ENCODE measurements around the gene MYL4.
"Not testable (repeated sequence)": the region's sequence is repeated elsewhere in the genome, so short reads cannot be mapped to it uniquely, and the experiment has no call there.

The MYL4 gene

GRCh38 chr17:47197821-47198220 is 11.3 kb upstream of the MYL4 start:
- DNase-seq, result no peak

DNA sequence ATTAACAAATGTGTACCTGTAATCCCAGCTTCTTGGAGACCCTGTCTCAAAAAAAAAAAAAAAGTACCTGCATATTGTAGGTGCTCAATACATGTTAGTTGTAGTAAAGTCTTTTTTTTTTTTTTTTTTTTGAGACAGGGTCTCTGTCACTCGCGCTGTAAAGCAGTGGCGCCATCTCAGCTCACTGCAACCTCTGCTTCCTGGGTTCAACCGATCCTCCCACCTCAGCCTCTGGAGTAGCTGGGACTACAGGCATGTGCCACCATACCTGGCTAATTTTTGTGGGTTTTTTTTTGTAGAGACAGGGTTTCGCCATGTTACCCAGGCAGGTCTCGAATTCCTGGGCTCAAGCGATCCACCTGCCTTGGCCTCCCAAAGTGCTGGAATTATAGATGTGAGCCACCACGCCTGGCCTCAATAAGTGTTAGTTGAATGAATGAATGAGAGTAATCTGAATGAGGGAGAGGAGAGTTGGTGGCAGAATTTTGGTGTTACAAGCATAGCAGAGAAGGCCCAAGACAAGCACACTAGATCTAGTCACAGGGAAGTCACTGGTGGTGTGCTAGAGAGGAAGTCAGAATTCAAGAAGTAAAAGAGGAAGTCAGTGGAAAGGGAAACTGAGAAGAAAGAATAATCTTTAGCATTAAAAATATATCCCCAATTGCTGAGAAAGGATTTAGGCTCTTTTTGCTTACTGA is 9.4 kb upstream of the MYL4 start:
- DNase-seq, result no peak

DNA sequence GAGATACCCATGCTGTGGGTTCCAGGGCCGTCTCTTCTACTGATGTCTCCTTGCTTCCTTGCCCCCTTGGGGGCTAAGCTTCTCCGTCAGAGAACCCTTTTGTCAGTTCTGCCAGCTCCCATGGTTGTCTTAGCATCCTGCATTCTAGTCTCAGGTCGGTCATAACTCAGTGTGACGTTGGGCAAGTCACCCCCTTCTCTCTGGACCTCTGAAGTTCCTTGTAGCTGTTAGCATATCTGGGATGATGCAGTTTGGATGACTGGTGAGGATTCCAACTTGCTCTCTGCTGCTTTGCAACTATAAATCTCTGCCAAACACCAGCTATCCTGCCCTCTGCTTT is 8.9 kb upstream of the MYL4 start:
- DNase-seq, result no peak

DNA sequence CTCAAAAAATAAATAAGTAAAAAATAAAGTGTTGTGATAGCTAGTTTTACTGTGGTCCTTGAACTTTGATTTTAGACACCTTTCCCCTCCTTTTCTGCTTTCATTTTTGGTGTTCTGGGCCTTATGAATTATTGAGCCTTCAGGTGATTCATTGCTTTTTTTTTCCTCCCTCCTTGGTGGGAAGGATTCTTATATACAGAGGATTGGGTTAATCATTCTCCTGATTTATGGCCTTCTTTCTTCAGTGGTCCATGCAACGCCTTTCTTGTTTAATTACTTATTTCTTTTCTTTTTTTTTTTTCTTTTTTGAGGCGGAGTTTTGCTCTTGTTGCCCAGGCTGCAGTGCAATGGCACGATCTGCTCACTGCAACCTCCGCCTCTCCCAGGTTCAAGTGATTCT is 8.0 kb upstream of the MYL4 start:
- DNase-seq, result no peak

GRCh38 chr17:47203984-47204721 is 5.0 kb upstream of the MYL4 start:
- no peak for DNase-seq

DNA sequence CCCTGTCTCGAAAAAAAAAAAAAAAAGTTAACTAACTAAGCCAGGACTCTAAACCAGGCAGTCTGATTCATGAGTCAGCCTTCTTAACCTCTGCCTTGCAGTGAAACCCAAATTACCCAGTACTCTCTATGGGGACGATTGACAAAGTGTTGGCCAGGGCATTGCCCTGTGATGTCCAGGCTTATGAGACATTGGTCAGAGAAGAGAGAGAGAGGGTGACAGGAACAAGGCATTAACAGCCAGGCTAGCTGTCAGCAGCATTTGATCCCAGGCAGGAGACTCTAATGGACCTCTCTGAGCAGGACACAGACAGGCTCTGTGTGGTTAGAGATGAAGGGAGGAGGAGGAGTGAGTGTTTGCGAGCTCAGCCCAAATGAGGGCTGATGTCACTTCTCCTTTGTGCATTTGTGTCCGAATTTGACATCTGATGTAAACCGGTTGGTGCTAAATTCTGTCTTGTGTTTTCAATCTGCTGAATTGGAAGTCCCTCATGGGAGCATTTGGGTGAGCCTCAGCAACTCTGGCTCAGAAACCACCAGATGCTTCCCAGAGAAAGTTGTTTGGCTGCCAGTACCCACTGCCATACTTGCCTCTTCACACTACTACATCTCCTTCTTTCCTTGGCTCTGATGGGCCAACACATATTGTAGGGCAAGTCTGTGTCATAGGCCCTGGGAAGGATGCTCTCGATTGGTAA is 4.3 kb upstream of the MYL4 start:
- no peak for DNase-seq

DNA sequence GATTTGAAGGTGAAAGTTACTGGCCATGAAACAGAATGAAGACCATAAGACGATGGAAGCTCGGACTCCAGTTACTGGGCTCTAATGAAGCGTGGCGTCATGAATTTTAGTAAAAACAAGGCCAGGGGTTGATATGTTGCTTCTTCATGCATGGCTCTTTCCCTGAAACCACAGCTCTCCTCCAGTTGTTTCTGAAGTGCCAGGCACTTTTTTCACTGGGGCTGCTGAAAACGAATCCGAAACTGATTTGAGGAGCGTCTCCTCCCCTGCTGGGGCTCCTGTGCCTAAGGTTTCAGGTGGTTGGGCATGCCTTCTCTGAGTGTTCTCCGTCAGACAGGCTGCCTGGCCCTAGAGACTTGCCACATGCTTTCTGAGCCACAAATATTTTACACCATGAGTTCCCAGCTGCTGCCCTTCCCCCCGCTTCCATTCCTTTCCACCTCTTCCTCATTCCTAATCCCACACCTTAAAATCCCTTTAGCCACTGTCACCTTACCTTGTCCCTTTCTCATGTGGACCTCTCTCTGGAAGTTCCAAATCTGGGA is 3.7 kb upstream of the MYL4 start:
- DNase-seq, result no peak

- DNase-seq, result no peak
These were observed 1.7 kb upstream of the MYL4 start for GRCh38 chr17:47207143-47208067.

DNA sequence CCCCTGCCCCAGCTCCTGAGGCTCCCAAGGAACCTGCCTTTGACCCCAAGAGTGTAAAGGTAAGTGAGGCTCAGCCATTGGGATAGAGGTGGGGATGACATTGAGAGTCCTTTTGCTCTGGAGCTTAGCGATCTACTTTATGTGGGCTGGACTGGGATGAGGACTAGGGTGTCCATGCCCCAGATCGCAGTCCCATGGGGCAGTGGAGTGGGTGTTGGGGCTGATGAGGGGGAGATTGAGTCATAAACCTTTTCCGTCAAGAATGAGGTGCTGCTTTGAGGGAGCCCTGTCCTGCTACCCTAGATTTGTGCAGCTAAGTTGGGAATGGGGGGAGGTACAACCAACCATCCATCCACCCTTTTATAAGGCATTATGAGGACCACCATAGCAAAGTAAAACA is 351 bp downstream of the MYL4 start:
- no peak for DNase-seq

DNA sequence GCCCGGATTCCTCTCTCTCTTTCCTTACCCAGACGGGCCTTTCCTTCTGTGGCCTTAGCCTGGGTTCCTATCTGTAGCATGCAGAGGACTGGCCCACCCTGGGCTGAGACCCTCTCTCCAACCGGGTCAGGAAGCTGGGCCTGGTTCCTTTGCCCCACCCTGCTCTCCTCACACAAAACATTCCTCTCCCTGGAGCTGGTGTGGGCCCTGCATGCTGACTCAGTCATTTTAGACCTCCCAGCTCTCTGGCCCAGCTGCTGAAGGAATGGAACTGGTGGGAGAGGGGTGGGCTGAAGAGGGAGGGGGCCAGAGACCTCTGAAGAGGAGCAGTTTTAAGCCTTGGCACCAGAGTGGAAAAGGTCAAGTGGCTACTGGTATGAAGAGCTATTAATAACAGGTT is 957 bp downstream of the MYL4 start:
- DNase-seq, result no peak

- DNase-seq, result no peak
These were observed 1.6 kb downstream of the MYL4 start for GRCh38 chr17:47210779-47211178.

DNA sequence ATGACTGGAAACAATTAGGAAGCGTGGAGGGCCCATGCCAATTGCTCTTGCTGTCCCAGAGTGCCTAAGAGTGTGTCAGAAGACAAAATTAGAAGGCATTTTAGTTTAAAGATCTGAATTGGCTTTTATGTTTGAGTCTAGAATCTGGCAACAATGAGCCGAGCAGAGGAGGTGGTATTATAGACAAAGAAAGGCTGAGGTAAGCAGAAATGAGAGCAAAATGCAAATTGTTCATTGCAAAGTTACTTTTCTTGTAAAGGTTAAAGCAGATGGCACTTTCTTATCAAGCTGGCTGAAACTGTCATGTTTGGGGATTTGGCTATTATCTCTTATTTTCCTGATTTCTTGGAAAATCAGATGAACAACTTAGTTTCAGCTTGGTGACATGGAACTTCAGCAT is 3.3 kb downstream of the MYL4 start:
- DNase-seq, result no peak

- no peak for DNase-seq
These were observed 4.4 kb downstream of the MYL4 start for GRCh38 chr17:47213540-47213939.

DNA sequence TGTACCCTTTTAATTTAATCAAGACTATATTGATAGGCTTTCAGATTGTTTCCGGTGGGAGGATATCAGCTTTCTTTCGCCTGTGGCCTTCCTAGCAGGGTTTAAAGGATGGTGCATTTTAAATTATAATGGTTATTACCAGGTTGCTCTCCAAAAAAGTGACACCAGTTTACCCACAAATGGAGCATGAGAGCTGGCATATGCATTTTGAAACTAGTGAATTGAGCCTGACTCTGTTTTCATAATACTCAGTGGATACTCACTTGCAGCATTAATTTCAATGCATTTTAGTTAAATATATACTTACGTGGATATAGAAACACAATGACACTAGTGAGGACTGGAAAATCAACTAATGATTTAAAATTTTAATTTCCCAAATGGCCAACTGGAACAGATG is 5.8 kb downstream of the MYL4 start:
- no peak for DNase-seq

DNA sequence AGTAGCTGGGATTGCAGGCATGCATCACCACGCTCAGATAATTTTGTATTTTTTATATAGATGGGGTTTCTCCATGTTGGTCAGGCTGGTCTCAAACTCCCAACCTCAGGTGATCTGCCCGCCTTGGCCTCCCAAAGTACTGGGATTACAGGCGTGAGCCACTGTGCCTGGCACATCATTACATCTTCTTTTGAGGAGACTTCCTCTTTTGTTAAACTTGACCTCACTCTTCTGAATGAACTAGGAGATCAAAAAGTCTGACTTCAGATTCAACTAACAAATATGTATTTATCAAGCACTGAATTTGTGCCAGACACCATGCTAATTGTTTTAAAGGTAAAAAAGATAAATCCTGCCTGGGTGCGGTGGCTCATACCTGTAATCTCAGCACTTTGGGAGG is 7.7 kb downstream of the MYL4 start:
- DNase-seq, result not testable (repeated sequence)

DNA sequence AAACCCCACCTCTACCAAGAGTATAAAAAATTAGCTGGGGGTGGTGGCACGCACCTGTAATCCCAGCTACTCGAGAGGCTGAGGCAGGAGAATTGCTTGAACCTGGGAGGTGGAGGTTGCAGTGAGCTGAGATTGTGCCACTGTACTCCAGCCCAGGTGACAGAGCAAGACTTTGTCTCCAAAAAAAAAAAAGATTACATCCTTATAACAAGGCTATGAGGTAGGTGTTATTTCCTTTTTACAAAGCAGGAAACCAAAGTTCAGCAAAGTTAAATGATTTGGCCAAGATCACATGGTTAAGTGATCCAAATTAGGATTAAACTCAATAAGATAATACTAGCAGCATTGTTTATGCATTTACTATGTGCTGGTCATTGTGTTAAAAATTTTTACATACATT is 8.1 kb downstream of the MYL4 start:
- not testable (repeated sequence) for DNase-seq

GRCh38 chr17:47218896-47219430 is 9.8 kb downstream of the MYL4 start:
- DNase-seq, result no peak

- no peak for DNase-seq
These were observed 10.7 kb downstream of the MYL4 start for GRCh38 chr17:47219621-47220475.

DNA sequence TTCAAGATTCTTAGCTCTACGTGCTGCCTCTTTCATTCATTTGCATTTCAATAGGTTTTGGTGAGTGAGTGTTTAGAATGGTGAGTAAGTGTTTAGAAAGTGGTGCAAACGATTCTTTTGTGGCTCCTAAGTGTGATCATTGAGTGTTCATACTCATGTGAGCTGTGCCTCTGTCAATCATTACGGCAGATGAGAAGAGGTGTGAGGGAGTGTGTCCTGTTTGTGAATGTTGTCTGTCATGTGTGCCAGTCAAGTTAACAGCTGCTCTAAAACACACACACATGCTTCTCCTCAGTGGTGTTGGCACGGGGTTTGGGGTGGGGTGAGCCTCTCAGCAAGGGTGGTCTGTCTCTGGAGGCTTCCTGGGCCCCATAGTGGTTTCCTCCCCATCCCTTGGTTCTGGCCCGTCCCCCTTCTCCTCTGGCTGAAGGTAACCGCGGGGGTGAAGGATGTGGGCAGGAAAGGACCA is 11.4 kb downstream of the MYL4 start:
- DNase-seq, result no peak

- DNase-seq, result no peak
These were observed 12.0 kb downstream of the MYL4 start for GRCh38 chr17:47221154-47221553.

- DNase-seq, result no peak
These were observed 12.9 kb downstream of the MYL4 start for GRCh38 chr17:47222047-47222446.

Data from T1000 (cell line).